GM18502 (cell line): Measurements from ENCODE around the gene MYBL2.
"Not testable (repeated sequence)": the region's sequence is repeated elsewhere in the genome, so short reads cannot be mapped to it uniquely, and the experiment has no call there.

Experiments used
- ATAC-seq: cut with Tn5 transposase; IDR thresholded peaks from one replicate; pipeline ENCODE4 v1.9.1; 2021; ENCODE audit warnings: mild to moderate bottlenecking; ENCODE audit not compliant: unreplicated experiment, poor library complexity

The MYBL2 gene

GRCh38 chr20:43746344-43747137 is 79.6 kb downstream of the MYBL2 start:
- no peak for ATAC-seq

- ATAC-seq = no peak
Measured at GRCh38 chr20:43748274-43748673, 81.4 kb downstream of the MYBL2 start.

- no peak for ATAC-seq
Measured at GRCh38 chr20:43749734-43750294, 82.9 kb downstream of the MYBL2 start.

DNA sequence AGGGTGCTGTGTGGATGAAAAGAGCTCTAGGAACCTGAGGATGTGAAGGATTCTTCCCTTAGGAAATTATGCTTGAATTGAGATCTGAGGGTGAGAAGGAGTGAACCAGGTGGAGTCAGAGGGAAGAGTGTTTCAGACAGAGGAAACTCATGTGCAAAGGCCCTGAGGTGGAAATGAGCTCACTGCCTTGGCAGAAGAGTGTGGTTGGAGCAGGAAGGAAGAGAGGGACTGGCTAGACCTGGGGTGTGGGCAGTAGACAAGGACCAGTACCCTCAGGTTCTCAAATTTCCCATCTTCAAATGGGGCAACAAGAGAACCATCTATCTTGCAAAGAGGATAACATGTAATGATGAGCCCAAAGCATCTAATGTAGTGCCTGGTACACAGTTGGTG is 83.9 kb downstream of the MYBL2 start:
- no peak for ATAC-seq

- peak; percentile 76 for ATAC-seq
Measured at GRCh38 chr20:43751167-43752050, 84.5 kb downstream of the MYBL2 start.

GRCh38 chr20:43752051-43752360 is 85.1 kb downstream of the MYBL2 start:
- ATAC-seq = no peak

DNA sequence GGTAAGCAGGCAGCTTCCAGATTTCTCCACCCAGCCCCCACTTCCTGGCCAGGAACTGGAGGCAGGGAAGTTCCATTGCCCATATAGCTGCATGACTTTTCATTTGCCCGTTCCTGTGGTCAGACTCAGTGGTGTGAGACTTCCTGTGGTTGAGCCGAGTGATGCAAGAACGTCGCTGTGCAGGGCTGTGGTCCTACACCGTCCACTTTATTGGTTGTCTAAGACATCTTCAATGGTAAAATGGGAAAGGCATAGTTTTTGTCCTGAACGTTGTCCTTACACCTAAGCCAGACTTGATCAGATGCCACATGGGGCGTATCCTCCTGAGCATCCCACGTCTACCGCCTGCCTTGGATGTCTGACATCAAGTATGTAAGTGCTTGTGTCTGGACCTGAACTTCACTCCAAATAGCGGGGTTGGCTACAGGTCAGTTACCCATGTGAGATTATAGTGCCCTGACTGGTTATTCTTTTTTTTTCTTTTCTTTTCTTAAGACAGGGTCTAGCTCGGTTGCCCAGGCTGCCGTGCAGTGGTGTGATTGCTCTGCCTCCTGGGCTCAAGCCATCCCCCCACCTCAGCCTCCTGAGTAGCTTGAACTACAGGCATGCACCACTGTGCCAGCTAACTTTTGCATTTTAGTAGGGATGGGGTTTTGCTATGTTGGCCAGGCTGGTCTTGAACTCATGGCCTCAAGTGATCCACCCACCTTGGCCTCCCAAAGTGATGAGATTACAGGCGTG is 85.8 kb downstream of the MYBL2 start:
- peak; percentile 53 for ATAC-seq

DNA sequence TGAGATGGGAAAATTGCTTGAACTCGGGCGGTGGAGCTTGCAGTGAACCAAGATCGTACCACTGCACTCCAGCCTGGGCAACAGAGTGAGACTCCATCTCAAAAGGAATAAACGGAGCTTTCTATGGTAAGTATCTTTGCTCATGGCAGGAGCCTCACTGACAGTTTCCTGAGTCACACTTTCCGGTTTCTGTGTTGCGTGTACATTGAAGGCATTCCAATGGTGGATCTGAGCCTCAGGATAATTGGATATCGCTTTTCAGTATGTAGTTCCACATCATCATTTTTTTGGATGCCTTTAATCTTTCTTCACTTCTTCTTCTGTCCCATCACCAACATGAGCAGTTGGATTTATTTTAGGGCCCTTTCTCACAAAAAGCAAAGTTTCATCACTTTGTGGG is 88.5 kb downstream of the MYBL2 start:
- no peak for ATAC-seq

- no peak for ATAC-seq
Measured at GRCh38 chr20:43755851-43756250, 88.9 kb downstream of the MYBL2 start.

DNA sequence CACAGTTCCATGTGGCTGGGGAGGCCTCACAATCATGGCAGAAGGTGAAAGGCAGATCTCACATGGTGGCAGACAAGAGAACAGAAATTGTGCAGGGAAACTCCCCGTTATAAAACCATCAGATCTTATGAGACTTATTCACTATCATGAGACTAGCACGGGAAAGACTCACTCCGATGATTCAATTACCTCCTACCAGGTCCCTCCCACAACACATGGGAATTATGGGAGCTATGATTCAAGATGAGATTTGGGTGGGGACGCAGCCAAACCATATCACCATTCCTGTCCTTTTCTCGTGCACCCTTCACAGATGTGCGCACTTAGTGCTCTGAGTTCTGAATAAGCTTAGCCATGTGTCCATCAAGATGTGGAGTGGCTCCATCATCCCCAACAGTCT is 91.0 kb downstream of the MYBL2 start:
- ATAC-seq = not testable (repeated sequence)

DNA sequence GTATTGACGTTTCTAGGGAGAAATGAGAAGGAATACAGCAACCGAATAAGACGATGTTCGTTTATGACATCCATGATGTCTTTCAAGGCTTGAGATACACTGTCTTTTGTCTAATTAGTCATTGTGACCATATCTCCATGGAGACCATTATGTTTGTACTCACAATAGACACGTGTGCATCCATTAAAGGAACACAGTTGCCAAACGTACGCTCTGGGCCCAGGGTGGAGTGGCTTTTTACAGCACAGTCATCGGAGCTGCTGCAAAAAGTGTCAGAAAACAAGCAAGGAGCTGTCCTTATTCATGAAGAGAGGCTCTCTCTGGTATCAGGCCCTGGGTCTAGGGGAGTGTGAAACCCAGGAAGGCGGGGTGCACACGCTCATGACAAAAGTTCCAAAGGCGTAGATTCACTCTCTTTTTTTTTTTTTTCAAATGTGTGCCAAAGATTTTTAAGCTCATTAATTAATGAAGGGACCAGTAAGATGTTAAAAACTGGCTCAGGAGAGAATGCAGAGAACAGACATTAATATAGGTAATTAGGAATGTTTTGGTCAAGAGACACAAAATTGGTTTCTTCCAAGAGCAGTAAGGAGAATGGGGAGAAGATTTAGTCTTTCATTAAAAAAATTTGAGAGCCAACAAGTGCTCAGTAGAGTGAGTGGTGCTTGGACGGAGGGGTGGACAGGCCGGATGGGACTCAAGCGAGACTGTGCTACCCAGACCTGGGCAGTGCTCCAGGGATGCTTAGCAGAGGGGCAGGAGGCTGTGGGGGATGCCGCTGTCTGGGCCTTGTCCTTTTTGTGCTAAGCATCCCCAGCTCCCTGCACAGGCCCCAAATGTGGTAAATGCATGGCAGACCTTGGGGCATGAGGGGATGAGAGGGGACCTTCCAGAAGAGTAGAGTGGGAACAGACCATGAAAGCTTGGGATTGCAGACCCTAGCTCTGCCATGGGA is 94.7 kb downstream of the MYBL2 start:
- ATAC-seq = no peak

DNA sequence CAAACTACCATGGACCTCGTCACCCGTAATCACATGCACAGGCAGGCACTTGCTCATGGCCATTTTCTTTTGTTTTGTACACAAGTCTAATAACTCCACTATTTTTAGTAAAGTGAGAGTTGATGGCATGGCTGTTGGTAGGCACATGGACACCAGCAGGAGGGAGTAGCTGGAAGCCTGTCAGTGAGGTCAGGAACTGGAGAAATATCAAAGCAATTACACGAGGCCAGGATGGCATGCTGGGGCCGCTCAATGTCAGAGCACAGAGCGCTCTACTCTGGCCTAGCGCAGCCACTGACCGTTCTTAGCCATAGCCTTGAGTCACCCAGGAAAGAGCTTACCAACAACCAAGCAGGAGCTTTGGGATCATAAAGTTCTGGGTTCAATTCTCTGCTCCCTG is 96.0 kb downstream of the MYBL2 start:
- ATAC-seq = no peak

GRCh38 chr20:43765916-43766315 is 99.0 kb downstream of the MYBL2 start:
- no peak for ATAC-seq
